Dermis blood vessel endothelial cell (primary cell): ENCODE results near the gene RAD51B. TPM values are rescaled to one million over a fixed set of nuclear protein-coding genes. Genes with fewer than 3 reads are reported as not detected.
A peak's percentile ranks its signal among the peaks of the same experiment; 100 is the strongest.
"Not testable (repeated sequence)": the region's sequence is repeated elsewhere in the genome, so short reads cannot be mapped to it uniquely, and the experiment has no call there.

Experiments
- DNase-seq: peaks from one replicate; pipeline ENCODE4 v3.0.0; 2010
- total RNA-seq: library from RNA; depleted of rRNA; stranded (reverse); fragments of >200 nt; gene quantifications from 2 replicates; pipeline ENCODE4 v1.2.3, GENCODE V29; 2014

Gene RAD51B
- total RNA-seq, 1 donor from 2014 or later: 22.8 TPM

DNA sequence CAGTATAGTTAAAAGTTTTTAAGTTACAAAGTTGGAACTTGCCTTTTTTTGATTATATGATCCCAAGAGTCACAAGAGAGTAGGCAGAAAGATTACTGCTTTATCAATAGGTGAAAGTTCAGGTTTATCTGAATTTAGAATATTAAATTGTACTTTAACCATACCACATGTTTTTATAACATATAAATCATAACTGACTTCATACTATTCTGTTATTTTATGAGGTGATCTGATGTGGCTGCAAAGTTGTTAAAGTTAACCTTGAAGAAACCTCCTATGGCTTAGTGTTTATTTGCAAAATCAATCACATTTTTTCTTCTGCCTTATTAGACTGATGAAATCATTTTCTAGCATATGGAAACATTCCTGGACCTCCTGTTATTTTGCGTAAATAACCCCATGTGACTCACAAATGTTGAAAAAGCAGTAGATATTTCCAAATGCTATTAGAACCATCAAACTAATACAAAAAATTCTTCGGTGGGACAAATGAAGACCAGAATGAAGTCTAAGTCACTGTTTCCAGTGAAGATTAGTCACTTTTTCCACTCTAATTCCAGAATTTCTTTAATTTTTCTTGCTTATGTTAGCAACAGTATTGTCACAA is 132.1 kb downstream of the RAD51B start:
- no peak for DNase-seq

DNA sequence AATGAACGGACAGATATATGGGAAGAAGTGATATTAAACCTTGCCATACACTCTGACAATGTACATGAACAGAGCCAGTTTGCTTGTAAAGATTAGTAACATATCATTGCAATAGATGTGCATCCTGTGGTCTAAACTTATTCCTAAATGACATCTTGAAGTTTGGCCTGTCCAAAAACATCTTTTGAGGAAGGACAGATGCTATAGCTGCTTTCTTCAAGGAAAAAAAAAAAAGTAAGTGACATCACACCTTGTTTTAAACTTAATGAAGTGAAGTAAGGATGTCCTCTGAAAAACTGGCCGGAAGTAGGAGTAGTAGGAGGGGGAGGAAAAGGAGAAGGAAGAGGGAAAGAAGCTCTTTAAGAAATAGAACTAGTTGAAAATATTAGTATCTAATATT is 132.8 kb downstream of the RAD51B start:
- DNase-seq: no peak

DNA sequence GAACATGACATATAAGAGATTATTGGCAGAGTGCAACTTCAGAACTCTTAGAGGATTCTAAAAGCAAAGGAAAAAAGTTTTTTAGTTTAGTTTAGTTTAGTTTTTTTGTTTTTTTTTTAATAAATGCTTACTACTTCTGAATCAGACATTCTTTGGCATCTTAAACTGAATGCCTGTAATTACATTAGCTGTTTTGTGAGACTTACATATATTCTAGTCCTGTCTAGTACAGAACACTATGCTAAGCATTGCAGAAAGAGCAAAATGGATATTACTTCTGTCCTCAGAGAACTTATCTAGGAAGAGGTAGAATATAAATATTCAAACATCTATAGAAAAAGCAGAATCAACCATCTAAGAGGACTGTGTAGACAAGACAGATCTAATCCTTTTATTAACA is 133.2 kb downstream of the RAD51B start:
- DNase-seq: no peak

DNA sequence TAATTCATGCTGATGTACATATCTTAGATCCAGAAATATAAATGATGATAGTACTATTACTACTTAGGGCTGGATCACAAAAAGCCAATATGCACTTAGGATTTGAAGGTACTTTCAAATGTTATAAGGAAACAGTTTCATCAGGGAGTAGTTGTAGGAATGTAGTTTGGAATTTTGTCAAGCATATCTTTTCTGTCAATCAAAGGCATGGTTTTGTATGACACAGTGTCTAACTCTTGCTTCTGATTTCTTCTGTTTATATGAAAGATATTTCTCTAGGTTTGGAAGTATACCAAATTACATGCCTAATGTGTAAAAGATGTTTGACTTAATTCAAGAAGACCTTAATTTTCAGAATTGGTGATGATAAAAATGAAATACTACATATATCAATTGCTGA is 135.7 kb downstream of the RAD51B start:
- no peak for DNase-seq

DNA sequence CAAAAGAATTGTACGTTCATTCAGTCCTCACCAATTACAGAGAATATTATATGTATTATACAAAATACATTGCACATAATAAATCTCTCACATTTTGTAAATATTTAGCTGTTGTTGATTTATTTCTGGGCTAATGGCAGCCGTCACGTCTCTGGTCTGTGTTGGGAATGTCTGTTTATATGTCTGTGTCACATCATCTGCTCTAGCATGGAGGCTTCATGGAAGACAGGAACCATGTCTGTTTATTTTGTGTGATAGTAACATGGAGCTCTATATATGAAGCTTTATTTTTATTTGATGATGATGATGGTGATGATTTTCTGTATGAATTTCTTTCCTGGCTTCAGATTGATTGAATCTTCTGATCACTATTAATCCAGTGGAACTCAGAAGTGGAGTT is 138.4 kb downstream of the RAD51B start:
- no peak for DNase-seq

DNA sequence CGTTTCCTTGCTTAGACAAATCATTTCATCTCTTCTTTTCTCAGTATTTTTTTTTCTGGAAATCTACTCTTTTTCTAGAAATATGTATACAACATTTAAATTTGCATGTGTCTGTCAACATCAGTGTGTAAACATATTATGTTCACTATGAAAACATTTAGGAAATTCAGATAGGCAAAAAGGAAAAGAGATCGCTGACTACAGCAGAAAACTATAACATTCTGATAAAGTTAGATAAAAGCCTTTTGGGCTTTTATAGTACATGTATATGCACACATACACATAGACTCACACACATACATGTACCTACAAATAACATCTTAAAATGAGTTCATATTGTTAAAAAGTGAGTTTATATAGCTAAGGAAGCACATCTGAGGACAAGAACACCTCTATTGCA is 142.1 kb downstream of the RAD51B start:
- DNase-seq: no peak

DNA sequence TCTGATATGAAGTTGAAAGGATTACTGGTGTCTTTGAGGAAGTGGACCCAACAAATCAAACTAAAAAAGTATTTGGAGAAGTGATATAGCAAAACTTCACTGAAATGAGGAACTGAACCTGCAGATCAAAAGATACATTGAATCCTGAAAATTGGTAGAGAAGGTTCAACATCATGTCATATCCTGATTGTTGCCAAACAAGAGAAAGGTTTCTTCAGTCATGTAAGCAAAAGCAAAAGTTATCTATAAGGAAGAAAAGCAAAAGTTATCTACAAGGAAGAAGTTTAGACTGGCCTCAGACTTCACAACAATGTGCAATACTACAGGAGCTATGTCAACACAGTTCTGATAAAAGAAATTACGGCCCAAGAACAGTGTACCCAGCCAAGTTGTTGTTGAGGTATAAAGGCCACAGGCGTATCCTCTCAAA is 142.7 kb downstream of the RAD51B start:
- no peak for DNase-seq

DNA sequence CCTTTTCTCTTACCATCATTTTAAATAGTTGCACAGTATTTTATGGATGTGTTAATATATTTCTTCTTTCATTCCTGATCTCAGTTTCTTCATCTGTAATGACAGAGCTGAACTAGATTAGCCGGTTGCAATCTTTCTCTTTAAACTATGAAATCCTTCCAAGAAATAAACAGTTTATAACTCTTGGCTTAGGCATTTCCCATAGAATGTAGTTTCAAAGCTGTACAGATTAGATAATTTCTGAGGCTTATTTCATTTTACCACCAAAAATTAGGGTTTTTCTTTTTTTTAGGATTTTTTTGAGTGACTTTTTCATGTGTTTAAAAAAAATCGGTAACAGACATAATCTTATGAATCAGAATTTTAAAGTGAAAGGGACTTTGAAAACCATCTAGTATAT is 144.0 kb downstream of the RAD51B start:
- no peak for DNase-seq

DNA sequence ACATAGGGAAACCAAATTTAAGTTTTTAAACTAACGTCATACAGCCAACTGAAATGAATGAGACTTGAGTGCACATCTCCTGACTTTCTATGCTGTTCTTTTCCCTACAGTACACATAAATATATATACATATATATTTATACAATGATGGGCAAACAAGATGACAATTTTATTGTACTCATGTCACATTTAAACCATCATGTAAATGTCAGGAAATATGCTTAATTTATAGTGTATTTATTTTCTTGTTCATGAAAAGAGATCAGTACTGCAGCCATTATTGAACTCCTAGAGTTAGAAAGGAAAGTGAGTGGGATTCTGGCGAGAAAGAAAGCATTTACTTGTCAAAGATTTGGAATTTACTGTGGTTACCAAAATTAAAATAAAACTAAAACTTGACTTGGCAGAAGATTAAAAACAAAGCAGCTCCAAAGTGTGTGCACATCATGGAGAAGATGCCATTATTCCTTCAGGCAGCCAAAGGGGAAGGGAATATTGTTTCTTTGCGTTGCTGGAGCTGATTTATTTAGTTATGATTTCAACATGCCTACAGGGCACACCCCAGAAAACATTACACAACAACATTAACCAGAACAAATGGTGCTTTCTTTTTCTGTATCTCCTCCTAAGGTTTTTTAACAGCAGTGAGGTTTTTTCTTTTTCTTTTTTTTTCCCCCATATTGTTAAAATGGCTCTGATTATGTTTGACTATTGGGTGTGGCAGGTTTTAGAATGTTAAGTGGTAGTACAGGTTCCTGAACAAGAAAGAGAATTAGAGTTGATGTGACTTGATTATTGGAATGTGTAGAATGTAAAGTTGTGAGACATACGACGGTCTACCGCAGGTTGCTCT is 144.6 kb downstream of the RAD51B start:
- no peak for DNase-seq

DNA sequence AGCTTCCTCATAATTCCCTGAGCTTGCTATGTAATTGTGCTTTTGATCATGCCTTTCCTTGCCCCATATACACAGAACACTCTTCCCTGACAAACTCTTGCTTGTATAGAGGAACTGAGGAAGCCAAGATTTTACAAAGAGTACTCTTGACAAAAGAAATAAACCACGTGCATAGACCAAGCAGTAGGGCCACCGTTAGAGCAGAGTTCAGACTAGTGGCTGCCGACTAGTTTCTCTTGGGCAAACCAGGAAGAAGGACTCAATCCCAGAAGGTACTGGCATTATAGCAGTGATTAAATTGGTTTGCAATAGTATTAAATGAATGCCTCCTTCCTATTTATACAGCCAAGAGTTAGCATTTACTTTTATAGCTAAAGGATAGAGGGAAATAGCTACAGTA is 146.1 kb downstream of the RAD51B start:
- DNase-seq: no peak

DNA sequence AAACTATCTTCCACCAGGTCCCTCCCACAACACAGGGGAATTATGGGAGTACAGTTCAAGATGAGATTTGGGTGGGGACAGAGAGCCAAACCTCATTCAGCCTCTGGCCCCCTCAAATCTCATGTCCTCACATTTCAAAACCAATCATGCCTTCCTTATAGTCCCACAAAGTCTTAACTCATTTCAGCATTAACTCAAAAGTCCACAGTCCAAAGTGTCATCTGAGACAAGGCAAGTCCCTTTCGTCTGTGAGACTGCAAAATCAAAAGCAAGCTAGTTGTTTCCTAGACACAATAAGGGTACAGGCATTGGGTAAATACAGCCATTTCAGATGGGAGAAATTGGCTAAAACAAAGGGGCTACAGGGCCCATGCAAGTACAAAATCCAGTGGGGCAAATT is 147.6 kb downstream of the RAD51B start:
- no peak for DNase-seq

DNA sequence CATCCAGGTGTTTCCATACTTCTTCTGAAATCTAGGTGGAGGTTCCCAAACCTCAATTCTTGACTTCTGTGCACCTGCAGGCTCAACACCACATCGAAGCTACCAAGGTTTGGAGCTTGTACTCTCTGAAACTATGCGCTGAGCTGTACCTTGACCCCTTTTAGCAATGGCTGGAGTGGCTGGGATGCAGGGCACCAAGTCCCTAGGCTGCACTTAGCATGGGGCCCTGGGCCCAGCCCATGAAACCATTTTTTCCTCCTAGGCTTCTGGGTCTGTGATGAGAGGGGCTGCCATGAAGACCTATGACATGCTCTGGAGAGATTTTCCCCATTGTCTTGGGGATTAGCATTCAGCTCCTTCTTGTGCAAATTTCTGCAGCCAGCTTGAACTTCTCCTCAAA is 148.4 kb downstream of the RAD51B start:
- not testable (repeated sequence) for DNase-seq

DNA sequence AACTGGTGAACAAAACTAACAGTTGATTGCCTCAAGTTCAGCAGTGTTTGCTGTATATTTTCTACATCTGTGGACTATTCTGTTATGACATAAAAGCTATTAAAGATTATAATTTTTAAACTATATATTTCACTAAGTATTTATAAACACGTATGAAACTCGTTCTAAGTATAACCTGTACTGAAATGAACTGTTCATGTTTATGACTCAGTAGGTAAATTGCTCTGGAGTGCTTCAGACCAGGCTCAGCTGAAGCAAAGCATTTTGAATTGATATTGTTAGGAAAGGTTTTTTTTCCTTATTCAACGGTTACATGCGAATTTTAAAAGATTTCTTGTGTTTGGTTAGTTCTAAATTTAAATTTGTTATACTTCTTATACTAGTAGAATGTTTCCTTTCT is 151.3 kb downstream of the RAD51B start:
- DNase-seq: no peak

DNA sequence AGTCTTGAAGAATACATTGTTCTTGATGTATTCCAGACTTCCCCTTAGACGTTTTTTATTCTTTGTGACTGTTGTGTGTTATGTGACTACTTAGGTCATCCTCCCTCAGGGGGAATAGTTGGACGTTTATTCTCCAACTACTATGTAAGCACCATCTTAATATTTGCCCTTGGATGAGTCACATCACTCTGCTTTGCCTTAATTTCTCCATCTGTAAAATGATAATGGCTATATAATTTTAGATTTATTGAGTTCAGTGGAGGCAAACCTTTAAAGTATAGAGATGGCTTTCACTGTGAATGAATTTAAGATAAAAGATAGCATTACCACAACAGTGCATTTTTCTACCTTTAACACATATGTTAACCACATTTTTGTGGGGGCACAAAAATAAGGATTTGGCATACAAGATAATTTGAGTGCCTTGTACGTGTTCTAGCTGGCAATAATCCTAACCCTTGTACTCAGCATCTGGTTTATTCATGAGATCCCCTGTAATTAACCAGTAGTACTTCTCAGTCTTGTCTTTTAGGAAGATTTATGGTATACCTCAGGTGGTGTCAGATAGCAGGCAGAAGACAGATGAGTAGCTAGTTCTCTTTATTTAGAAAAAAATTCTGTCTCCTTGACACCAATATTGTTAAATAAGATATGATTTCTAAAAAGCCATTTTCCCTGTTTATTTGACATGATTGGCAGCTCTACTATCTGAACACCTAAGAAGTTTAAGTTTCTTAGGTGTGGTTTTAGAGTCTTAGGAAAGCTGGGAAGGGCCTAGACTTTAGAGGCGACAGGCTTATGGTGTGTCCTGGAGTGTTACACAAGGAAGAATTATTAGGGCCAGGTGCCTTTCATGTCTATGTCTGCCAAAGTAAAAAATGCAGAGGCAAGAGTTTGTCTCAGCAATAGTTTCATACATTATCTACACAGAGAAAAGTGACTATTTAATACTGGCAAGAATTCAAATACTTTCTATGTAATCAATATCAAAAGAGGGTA is 152.3 kb downstream of the RAD51B start:
- no peak for DNase-seq

DNA sequence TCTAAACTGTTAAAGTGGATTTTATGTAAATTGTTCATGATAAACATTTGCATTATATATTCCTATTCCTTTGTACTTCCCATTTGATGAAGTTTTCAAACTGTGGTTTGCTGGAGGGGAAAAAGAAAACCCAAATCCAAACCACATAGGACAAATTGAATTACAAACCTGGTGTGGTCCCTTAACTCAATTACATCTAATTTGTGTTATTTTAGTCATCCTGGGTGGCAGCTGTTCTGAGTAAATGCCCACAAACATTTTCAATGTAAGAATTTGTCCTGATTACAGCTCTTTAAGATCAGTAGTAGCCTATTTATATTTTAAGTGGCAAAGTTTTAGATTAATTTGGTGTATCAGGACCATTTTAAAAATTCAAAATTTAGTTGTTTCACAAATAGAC is 153.9 kb downstream of the RAD51B start:
- no peak for DNase-seq

DNA sequence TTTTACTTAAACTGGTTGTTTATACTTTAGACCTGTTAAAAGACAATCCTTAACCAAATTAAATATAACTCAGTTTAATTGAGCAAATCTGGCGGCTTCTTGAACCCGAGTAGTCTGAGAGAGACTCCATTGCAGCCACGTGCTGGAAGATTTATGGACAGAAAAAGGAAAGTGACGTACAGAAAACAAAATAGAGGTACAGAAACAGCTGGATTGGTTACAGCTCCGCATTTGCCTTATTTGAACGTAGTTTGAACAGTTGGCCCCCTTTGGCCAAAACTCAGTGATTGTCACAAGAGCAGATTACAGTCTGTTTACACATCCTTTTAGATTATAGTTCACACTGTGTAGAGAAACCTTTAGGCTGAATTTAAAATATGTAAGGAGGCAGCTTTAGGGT is 155.9 kb downstream of the RAD51B start:
- DNase-seq: no peak

DNA sequence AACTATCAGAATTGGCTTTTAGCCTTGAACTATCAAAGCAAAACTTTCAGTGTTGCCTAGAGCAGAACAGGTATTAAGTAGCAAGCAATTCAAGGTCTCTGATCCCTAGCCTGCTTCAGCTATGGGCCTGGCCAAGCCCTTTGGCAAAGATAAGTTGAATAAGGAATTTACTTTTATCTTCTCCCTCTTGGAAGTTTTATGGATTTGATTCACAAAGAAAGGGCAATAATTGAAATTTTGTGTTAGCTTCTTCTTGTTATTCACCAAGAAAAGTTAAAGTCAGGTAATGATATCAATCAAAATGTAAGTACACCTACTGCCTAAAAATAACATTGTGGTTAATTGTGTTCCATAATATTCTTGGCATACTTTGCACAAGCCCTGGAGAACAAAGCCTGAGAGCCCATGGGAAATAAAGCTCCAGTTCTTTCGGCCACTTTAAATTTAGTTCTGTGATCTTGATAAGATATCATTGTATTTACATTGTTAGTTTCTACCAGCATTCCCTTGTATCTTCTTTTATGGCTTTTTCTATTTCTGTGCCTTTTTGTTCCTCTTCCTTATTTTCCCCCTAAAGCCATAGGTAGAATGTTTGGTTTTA is 158.0 kb downstream of the RAD51B start:
- peak; percentile 0 for DNase-seq

DNA sequence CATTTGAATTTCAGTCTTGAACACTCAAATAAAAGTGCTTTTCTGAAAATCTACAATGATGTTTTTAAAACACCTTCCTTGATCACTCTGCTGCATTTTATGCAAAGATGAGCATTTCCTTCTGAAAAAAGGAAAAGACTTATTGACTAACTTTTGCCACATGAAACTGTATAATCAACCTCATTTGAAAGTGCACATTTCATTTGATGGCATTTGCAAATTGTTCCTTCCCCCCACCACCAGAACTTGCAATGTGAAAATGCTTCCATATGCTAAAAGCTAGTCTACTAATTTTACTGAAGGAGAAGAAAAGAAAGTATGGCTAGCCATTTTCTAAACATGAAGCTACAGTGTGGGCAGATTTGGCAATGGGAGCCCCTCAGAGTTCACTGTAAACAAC is 159.2 kb downstream of the RAD51B start:
- DNase-seq: no peak

DNA sequence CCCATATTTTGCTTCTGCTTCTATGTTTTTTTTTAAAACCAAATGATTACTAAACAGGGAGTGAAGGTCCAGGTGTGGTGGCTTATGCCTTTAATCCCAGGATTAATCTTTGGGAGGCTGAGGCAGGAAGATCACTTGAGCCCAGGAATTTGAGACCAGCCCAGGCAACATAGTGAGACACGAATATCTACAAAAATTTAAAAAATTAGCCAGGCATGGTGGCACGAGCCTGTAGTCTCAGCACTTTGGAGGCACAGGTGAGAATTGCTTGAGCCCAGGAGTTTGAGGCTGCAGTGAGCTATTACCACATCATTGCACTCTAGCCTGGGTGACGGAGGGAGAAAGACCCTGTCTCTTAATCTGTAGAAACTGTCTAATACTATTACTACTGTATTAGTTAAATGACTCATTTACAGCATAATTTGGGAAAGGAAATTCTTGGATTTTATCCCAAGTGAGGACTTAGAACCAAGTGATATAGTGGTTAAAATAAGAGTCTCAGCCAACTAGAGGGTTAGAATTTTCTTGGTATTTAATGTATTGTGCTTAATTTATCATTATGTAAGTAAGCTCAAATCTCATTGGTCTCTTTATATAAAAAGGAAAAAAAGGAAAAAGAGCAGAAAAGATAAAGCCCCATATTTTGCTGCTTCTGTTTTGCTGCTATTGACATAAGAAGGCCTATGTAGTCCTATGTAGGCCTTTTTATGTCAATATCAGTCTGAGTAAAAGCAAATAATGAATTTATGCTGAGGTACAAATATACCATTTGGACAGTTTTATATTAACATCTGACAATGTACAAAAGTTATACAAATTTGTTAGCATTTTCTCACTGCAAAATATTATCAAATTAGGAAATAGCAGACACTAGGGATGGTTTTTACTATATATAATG is 163.4 kb downstream of the RAD51B start:
- no peak for DNase-seq

DNA sequence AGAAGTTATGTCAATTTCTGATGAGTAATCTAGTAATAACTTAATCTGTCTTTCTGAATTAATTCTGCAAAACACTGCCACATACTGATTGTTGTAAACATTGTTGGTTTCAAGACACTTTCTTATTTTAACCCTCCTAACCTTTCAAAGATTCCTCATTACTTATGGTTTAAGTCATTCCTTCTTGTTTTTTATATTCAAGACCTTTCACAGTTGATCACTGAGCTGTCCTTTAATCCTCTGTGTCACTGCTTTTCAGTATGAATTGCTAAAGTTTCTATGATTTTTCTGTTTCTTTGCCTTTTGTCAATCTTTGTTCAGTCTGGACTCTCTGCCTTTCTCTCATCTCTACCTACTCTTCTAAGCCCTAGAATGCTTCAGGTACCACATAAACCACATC is 164.7 kb downstream of the RAD51B start:
- no peak for DNase-seq

DNA sequence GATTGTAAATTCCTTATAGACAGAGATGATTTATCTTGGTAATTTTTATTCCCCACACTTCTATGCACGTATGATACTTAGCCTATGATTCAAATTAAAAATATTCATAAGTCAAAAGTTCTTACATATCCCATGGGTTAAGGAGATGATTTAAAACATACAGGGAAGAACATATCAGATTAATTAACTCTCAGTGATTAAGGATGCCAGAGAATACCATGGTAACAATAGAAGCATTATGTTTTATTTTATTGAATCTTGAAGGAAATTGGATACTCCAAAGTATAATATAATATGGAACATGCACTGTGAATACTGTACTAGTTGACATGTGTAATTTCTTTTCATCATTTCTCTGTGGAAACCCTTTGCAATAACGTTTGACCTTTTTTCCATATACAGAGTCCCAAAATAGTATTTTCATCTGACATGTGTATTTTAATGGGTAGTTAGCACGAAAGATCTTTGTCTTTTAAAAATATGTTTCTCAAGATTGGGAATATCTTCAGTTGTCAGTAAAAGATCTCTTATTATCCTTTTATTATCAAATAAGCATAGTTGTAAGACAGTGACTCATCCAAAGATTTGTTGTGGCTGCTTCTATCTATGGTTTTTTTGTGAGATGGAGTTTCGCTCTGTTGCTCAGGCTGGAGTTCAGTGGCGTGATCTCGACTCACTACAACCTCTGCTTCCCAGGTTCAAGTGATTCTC is 166.7 kb downstream of the RAD51B start:
- DNase-seq: no peak
